Skin epidermis (tissue), 12 donors: Measurements from ENCODE around the gene KCNK1.
A peak's percentile ranks its signal among the peaks of the same experiment; 100 is the strongest.
"Not testable (repeated sequence)": the region's sequence is repeated elsewhere in the genome, so short reads cannot be mapped to it uniquely, and the experiment has no call there.

ENCODE experiments used
- H3K27ac ChIP-seq, 21 experiments: fragments of 200-600 bp; sonication (generic) in 11 of 21; one replicate each; pipeline ENCODE4 v1.5.0; 2020; ENCODE audit warnings: mild to moderate bottlenecking in 3 of 21, inconsistent platforms in 2 of 21, moderate library complexity in 2 of 21
- H3K4me3 ChIP-seq, 7 experiments: fragments of 200-600 bp; sonication (generic) in 2 of 7; one replicate each; pipeline ENCODE4 v1.5.0; 2020; ENCODE audit warnings: inconsistent platforms in 2 of 7, mild to moderate bottlenecking in 2 of 7, moderate library complexity in 1 of 7

The KCNK1 gene

DNA sequence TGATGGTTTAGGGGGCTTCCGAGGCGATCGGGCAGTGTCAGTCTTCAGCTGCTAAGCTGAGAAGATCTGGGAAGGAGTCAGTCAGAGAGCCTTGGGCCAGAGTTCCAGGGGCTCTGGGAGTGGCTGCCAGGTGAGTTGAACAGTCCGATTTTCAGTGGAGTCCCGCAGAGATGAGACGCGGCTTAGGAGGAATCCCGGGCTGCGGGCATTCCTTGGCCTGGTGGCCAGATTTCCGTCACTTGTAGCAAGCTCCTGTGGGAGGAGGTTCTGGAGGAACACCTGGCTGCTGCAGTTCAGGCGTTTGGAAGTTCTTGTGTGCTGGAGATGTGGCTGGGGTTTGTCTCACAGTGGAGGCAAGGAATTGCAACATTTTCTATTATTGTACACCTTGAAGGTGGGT is 72.7 kb downstream of the KCNK1 start:
- H3K4me3 ChIP-seq = not testable (repeated sequence)

GRCh38 chr1:233689017-233689747 is 75.3 kb downstream of the KCNK1 start:
- Histone ChIP-seq H3K4me3 (no peak overlapping the region), H3K27ac (no peak overlapping the region)

More for the DNA sequence above, 72.7 kb downstream of the KCNK1 start:
- not testable (repeated sequence) for H3K27ac ChIP-seq

- no peak overlapping the region for H3K27ac ChIP-seq
Measured at GRCh38 chr1:233689748-233690254, 75.9 kb downstream of the KCNK1 start.

GRCh38 chr1:233695901-233696300 is 82.0 kb downstream of the KCNK1 start:
- no peak overlapping the region for H3K4me3 ChIP-seq
- no peak overlapping the region for H3K27ac ChIP-seq

More at GRCh38 chr1:233689748-233690254, 75.9 kb downstream of the KCNK1 start:
- H3K4me3 ChIP-seq = no peak overlapping the region

- Histone ChIP-seq H3K4me3 (no peak overlapping the region), H3K27ac (no peak overlapping the region)
Measured at GRCh38 chr1:233700338-233700737, 86.4 kb downstream of the KCNK1 start.

- no peak overlapping the region for H3K4me3 ChIP-seq
- H3K27ac ChIP-seq = no peak overlapping the region
Measured at GRCh38 chr1:233704170-233704897, 90.4 kb downstream of the KCNK1 start.

DNA sequence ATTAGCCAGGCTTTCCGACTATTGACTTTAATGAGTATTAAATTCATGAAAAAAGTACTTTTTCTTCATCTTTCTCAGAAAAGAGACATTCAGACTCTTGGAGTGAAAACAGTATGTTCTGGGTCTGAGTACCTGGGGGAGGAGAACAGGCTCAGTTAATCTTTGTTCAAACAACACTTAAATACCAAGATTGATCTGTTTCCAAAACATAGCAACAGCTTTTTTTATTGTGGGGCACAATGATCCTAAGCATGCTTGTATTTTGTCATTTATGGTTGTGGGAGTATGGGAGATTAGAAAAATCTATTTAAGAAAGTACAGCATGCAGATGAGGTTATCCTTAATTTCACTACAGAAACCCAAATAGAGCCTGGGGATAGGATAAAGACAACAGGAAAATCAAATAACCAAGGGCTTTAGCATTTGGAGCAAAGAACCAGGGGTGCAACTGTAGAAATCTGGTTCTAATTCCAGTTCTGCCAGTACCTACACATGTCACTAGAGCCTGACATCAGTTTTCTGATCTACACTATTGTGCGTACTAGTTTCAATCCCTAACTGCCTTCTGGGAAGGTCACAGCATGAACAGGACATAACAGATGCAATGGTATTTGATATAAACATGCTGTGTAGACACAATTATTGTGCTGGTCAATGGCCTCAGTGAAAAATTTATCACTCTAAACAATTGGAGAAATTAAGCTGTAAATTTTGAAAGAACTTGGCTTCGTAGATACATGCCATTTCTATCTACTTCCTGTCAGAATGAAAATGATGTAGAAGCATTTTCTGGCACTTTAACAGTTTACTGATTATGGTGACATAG is 91.2 kb downstream of the KCNK1 start:
- Histone ChIP-seq H3K27ac (no peak overlapping the region), H3K4me3 (no peak overlapping the region)

GRCh38 chr1:233707153-233707879 is 93.4 kb downstream of the KCNK1 start:
- H3K27ac ChIP-seq = peak overlapping the region in 6 of 21 experiments; percentile 13 to 74 (median 43)
- no peak overlapping the region for H3K4me3 ChIP-seq

- H3K4me3 ChIP-seq = no peak overlapping the region
- peak overlapping the region in 5 of 21 experiments; percentile 15 to 74 (median 51) for H3K27ac ChIP-seq
Measured at GRCh38 chr1:233707880-233708815, 94.2 kb downstream of the KCNK1 start.

DNA sequence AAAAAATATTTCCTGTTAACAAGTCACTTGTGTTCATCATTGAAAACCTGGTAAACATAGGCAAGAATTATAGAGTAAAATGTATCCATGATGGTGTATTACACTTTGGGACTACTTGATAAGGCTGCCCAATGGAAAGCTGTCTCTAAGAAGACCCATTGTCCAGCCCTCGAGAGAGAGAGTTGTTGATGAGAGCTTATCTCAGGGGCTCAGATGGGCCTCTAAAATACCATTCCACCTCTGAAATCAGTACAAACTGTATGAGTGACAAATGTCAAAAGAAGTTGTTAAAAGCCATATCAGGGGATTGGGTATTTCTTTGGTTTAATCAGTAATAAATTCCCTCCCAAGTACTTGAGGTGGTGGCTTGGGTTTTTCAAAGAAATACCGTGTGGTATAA is 96.1 kb downstream of the KCNK1 start:
- Histone ChIP-seq H3K4me3 (no peak overlapping the region), H3K27ac (no peak overlapping the region)

GRCh38 chr1:233710507-233710906 is 96.6 kb downstream of the KCNK1 start:
- Histone ChIP-seq H3K27ac (no peak overlapping the region), H3K4me3 (no peak overlapping the region)

- Histone ChIP-seq H3K27ac (no peak overlapping the region), H3K4me3 (no peak overlapping the region)
Measured at GRCh38 chr1:233714631-233715217, 100.8 kb downstream of the KCNK1 start.

- no peak overlapping the region for H3K27ac ChIP-seq
- no peak overlapping the region for H3K4me3 ChIP-seq
Measured at GRCh38 chr1:233718057-233718456, 104.2 kb downstream of the KCNK1 start.

DNA sequence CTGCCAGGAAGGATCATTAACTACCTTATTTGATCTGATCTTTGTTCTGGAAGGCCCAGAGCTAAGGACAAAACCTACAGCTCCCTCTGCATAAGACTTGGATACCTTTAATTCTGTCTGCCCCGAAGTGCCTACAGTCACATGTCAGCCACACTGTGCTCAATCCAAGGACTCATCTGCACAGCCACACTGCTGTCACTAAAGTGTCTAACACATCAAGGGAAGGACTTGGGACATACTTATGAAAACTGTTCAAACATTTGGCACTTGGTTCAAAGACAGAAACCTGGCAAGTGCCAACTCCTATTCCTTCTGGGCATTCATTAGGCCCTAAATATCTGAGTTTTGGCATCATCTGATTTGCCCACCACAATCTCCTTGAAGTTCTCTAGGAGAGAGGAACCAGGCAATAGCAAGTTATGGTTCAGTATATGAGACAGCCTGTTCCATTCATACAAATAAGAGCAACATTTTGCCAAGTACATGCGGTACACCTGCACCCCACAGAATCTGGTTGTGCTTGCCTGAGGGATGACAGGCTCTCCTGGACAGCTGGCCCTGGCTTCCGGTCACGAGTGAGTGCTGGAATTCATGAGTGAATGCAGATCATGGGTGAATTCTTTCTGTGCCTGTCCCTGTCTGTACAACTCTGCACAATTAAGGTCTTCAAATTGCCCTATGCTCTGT is 105.9 kb downstream of the KCNK1 start:
- Histone ChIP-seq H3K27ac (no peak overlapping the region), H3K4me3 (no peak overlapping the region)

DNA sequence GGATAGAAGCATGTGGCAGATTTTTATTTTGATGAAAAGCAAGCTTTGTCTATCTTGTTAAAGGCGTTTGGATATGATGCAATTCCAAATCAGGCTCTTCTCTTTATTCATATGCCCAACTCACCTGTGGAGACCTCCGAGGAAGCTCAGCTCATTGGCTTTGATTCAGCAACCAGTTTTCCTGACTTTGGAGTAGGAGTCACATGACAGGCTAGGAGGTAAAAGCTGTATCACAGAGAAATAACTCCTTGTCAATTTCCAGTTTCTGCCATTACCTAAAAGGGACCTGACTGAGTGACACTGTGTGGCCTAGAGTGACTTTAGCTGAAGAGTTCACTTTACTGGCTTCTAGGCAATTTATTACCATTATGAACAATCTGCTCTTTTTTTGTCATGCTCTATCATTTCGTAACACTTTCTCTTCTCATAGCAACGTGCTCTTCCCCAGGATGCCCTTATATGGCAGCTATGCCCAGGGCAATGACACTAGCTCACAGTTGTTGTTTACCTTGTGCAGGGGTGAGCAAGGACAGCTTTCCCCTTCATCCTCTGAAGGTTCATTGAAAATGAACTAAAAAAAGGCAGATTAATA is 107.2 kb downstream of the KCNK1 start:
- no peak overlapping the region for H3K27ac ChIP-seq

More for the DNA sequence above, 107.2 kb downstream of the KCNK1 start:
- no peak overlapping the region for H3K4me3 ChIP-seq
